ENCODE data around the gene PRKN. TPM values are rescaled to one million over a fixed set of nuclear protein-coding genes. Genes with fewer than 3 reads are reported as not detected.

The PRKN gene
- total RNA-seq, 2 donors from 2014 or later = 3.3 to 4.8 TPM

GRCh38 chr6:162591517-162591916 lies 136.0 kb downstream of the PRKN start:
- Mint-ChIP-seq H3K36me3 (ENCODE audit: low read depth) (no peaks in the 10 kb centered on the region), H3K27ac (no peak overlapping the region), H3K4me1 (no peaks in the 10 kb centered on the region), H3K9me3 (no peaks in the 10 kb centered on the region), H3K27me3 (ENCODE audit: insufficient read depth) (no peaks in the 10 kb centered on the region), H3K4me3 (no peak overlapping the region)
- H3K9me3 ChIP-seq (ENCODE audit: control insufficient read depth, low read length) = no peaks in the 10 kb centered on the region
- H3K27ac ChIP-seq (ENCODE audit: low read depth, low read length) = no peak overlapping the region
- no peak overlapping the region for H3K9ac ChIP-seq (ENCODE audit: extremely low read depth, low read length, poor library complexity, severe bottlenecking)
- no peaks in the 10 kb centered on the region for H3K4me1 ChIP-seq (ENCODE audit: control insufficient read depth, insufficient read depth, low read length)
- TF ChIP-seq, protein P1, sequence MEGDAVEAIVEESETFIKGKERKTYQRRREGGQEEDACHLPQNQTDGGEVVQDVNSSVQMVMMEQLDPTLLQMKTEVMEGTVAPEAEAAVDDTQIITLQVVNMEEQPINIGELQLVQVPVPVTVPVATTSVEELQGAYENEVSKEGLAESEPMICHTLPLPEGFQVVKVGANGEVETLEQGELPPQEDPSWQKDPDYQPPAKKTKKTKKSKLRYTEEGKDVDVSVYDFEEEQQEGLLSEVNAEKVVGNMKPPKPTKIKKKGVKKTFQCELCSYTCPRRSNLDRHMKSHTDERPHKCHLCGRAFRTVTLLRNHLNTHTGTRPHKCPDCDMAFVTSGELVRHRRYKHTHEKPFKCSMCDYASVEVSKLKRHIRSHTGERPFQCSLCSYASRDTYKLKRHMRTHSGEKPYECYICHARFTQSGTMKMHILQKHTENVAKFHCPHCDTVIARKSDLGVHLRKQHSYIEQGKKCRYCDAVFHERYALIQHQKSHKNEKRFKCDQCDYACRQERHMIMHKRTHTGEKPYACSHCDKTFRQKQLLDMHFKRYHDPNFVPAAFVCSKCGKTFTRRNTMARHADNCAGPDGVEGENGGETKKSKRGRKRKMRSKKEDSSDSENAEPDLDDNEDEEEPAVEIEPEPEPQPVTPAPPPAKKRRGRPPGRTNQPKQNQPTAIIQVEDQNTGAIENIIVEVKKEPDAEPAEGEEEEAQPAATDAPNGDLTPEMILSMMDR (conservative IDR thresholded peaks at IDR 0.05) = no peak
- no peaks in the 10 kb centered on the region for H3K36me3 ChIP-seq (ENCODE audit: control insufficient read depth, insufficient read depth, low read length)
- DNase-seq = no peak
- H3K4me3 ChIP-seq (ENCODE audit: low read length) = no peak overlapping the region
- H3K27me3 ChIP-seq (ENCODE audit: control insufficient read depth, insufficient read depth, low read length, poor library complexity, severe bottlenecking) = no peaks in the 10 kb centered on the region

- no peak overlapping the region for H3K27ac Mint-ChIP-seq
- DNase-seq = no peak
- no peaks in the 10 kb centered on the region for H3K9me3 ChIP-seq (ENCODE audit: control insufficient read depth, low read length)
- no peaks in the 10 kb centered on the region for H3K4me1 Mint-ChIP-seq
- no peaks in the 10 kb centered on the region for H3K9me3 Mint-ChIP-seq
- H3K27me3 Mint-ChIP-seq (ENCODE audit: insufficient read depth) = peaks cover 1% of the 10 kb centered on the region
- H3K4me3 ChIP-seq (ENCODE audit: low read length) = no peak overlapping the region
- WGBS, 2 experiments (ENCODE audit: insufficient coverage in 1 of 2, insufficient read length in 1 of 2) = 78 to 89% methylated on average over 2 to 3 of the region's 3 CpGs
- no peaks in the 10 kb centered on the region for H3K36me3 ChIP-seq (ENCODE audit: control insufficient read depth, insufficient read depth, low read length)
- H3K27me3 ChIP-seq (ENCODE audit: control insufficient read depth, insufficient read depth, low read length, poor library complexity, severe bottlenecking) = no peaks in the 10 kb centered on the region
- no peaks in the 10 kb centered on the region for H3K36me3 Mint-ChIP-seq (ENCODE audit: low read depth)
- H3K27ac ChIP-seq (ENCODE audit: low read depth, low read length) = no peak overlapping the region
- no peaks in the 10 kb centered on the region for H3K4me1 ChIP-seq (ENCODE audit: control insufficient read depth, insufficient read depth, low read length)
- no peak overlapping the region for H3K4me3 Mint-ChIP-seq
- TF ChIP-seq, protein P1 (conservative IDR thresholded peaks at IDR 0.05) = no peak
- no peak overlapping the region for H3K9ac ChIP-seq (ENCODE audit: extremely low read depth, low read length, poor library complexity, severe bottlenecking)
These were observed 145.4 kb downstream of the PRKN start for GRCh38 chr6:162581988-162582780.

DNA sequence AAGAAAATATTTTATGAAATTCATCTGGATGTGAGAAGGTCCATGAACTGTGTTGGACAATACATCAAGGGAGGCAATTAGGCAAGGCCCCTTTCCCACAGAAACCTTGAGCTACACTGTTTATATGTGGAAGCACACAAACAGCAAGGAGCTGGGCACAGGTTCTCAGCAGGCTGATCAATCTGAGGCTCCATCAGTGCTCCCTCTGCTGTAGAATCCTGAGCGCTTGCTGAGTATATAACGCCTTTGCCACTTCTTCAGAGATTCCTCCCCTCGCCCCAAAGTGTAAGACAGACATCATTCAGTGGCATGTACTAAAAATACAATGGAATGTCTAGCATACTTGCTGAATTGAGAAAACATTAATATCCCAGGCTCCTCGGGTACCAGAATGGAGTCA lies 146.9 kb downstream of the PRKN start:
- DNase-seq = no peak
- Histone ChIP-seq H3K27ac (ENCODE audit: low read depth, low read length) (no peak overlapping the region), H3K4me1 (ENCODE audit: control insufficient read depth, insufficient read depth, low read length) (no peaks in the 10 kb centered on the region), H3K36me3 (ENCODE audit: control insufficient read depth, insufficient read depth, low read length) (no peaks in the 10 kb centered on the region), H3K9ac (ENCODE audit: extremely low read depth, low read length, poor library complexity, severe bottlenecking) (no peak overlapping the region), H3K9me3 (ENCODE audit: control insufficient read depth, low read length) (no peaks in the 10 kb centered on the region), H3K27me3 (ENCODE audit: control insufficient read depth, insufficient read depth, low read length, poor library complexity, severe bottlenecking) (no peaks in the 10 kb centered on the region), H3K4me3 (ENCODE audit: low read length) (no peak overlapping the region)
- Mint-ChIP-seq H3K4me3 (no peak overlapping the region), H3K27me3 (ENCODE audit: insufficient read depth) (peaks cover 1% of the 10 kb centered on the region), H3K27ac (no peak overlapping the region), H3K4me1 (no peaks in the 10 kb centered on the region), H3K9me3 (no peaks in the 10 kb centered on the region), H3K36me3 (ENCODE audit: low read depth) (no peaks in the 10 kb centered on the region)
- 85 to 93% methylated on average over 4 of the region's 4 CpGs for WGBS, 2 experiments (ENCODE audit: insufficient coverage in 1 of 2, insufficient read length in 1 of 2)
- TF ChIP-seq, protein P1 (conservative IDR thresholded peaks at IDR 0.05) = peak; percentile 49

Data from endodermal cell (in vitro differentiated cells).